Esophagus squamous epithelium (tissue), 4 donors: Measurements from ENCODE around the gene MTRF1L.
"Not testable (repeated sequence)": the region's sequence is repeated elsewhere in the genome, so short reads cannot be mapped to it uniquely, and the experiment has no call there.

Experiments used
- POLR2A ChIP-seq, 4 donors: fragments of 450-650 bp; IDR thresholded peaks; one replicate each; pipeline ENCODE4 v1.6.1; 2017; ENCODE audit warnings: antibody characterized with exemption in 4 of 4, mild to moderate bottlenecking in 4 of 4, moderate library complexity in 3 of 4
- TF ChIP-seq, protein P1 (sequence below), 6 experiments: fragments of 450-650 bp in 4 of 6; fragments of 200-600 bp in 2 of 6; sonication (generic) in 2 of 6; IDR thresholded peaks; one replicate each; pipeline ENCODE4 v1.5.1; 2016 to 2019; ENCODE audit warnings: antibody characterized with exemption in 6 of 6, mild to moderate bottlenecking in 4 of 6, moderate library complexity in 4 of 6

DNA sequence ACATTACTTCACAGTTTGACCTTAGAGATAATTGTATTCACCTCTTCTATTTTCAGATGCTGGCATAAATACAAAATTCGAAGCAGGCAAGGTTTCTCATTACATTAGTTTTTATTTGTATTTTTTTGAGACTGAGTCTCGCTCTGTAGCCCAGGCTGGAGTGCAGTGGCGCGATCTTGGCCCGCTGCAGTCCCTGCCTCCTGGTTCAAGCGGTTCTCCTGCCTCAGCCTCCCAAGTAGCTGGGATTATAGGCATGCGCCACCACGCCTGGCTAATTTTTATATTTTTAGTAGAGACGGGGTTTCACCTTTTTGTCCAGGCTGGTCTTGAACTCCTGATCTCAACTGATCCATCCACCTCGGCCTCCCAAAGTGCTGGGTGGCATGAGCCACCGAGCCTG is 17.2 kb downstream of the MTRF1L start:
- TF ChIP-seq, protein P1, sequence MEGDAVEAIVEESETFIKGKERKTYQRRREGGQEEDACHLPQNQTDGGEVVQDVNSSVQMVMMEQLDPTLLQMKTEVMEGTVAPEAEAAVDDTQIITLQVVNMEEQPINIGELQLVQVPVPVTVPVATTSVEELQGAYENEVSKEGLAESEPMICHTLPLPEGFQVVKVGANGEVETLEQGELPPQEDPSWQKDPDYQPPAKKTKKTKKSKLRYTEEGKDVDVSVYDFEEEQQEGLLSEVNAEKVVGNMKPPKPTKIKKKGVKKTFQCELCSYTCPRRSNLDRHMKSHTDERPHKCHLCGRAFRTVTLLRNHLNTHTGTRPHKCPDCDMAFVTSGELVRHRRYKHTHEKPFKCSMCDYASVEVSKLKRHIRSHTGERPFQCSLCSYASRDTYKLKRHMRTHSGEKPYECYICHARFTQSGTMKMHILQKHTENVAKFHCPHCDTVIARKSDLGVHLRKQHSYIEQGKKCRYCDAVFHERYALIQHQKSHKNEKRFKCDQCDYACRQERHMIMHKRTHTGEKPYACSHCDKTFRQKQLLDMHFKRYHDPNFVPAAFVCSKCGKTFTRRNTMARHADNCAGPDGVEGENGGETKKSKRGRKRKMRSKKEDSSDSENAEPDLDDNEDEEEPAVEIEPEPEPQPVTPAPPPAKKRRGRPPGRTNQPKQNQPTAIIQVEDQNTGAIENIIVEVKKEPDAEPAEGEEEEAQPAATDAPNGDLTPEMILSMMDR (IDR thresholded peaks at IDR 0.05), result not testable (repeated sequence)
- not testable (repeated sequence) for TF ChIP-seq POLR2A (IDR thresholded peaks at IDR 0.05)
